Fibroblast of villous mesenchyme (primary cell): ENCODE data around the gene VPS72. TPM values are rescaled to one million over a fixed set of nuclear protein-coding genes. Genes with fewer than 3 reads are reported as not detected.

Source experiments
- DNase-seq: peaks from one replicate; pipeline ENCODE4 v3.0.0-alpha.2; 2010; ENCODE audit warnings: low read depth
- H3K4me3 ChIP-seq: 2 replicates; pipeline ENCODE4 v1.5.1; 2011; ENCODE audit warnings: low read depth, mild to moderate bottlenecking, low read length
- total RNA-seq: library from RNA; depleted of rRNA; stranded (reverse); fragments of >200 nt; gene quantifications from 2 replicates; pipeline ENCODE4 v1.2.3, GENCODE V29; 2012
- TF ChIP-seq, protein P1 (sequence below): IDR thresholded peaks from 2 replicates; pipeline ENCODE4 v1.5.1; 2012; ENCODE audit warnings: low read depth, mild to moderate bottlenecking, low read length; ENCODE audit not compliant: insufficient read depth

VPS72 gene
- total RNA-seq, 1 donor = 44.0 TPM

DNA sequence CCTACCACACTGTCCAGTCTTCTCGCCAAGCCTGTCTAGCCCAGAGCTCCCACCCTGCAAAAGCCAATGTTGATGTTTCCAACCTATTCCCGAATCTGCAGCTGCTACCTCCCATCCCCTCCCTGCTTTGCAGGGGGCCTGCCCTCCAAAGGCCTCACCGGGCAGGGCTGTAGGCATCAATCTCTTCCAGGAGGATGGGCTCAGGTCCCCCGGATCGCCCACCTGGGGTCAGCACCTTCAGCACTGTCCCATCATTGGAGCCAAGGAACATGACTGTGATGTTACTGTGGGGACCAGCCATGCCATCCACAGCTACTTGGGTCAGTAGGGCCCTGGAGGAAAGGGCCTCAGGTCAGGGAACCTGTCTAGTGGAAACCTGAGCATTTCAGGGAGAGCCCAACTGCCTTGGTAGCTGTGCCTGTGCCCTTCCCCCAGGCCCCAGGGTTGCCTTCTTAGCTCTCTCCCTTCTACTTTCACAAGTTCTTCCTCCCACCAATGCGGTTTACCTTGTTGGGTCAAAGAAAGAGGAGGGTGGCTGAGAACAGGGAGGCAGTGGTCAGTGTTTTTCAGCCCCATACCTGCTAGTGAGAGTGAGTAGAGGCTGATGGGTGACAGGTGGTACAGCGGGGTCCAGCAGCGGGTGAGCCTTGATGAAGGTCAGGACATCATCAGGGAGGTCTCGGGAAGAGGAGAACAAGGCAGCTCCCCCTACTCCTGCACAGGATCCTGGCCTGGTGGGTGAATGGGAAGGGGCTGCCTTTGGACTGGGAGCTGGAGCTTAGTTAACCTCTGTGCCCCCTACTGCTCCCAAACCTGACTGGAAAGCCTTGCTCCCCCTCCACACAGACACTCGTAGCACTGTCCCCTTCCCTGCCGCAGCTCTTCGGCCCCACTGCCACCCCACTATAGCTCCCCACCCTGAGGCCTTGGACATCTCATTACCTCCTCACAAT lies 54.3 kb downstream of the VPS72 start:
- TF ChIP-seq, protein P1, sequence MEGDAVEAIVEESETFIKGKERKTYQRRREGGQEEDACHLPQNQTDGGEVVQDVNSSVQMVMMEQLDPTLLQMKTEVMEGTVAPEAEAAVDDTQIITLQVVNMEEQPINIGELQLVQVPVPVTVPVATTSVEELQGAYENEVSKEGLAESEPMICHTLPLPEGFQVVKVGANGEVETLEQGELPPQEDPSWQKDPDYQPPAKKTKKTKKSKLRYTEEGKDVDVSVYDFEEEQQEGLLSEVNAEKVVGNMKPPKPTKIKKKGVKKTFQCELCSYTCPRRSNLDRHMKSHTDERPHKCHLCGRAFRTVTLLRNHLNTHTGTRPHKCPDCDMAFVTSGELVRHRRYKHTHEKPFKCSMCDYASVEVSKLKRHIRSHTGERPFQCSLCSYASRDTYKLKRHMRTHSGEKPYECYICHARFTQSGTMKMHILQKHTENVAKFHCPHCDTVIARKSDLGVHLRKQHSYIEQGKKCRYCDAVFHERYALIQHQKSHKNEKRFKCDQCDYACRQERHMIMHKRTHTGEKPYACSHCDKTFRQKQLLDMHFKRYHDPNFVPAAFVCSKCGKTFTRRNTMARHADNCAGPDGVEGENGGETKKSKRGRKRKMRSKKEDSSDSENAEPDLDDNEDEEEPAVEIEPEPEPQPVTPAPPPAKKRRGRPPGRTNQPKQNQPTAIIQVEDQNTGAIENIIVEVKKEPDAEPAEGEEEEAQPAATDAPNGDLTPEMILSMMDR = no peak
- H3K4me3 ChIP-seq = no peak overlapping the region
- no peak for DNase-seq

DNA sequence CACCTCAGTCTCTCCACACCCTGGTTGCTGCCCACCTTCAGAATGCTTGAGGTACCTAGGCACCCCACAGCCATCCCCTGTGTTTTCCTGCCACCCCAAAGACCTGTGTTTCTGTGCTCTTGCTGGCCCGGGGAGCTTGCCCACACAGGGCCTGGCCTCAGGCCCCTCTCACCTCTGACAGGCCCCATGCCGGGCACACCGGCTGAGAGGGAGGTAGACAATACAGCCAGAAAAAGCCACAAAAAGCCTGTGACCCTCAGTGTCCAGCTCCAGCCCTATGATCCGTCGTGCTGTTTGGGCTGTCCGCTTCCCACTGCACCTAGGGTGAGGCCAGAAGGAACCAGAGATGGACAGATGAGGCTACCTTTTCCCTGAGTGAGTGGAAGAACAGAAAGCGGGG lies 55.0 kb downstream of the VPS72 start:
- H3K4me3 ChIP-seq = no peak overlapping the region
- TF ChIP-seq, protein P1 = no peak
- no peak for DNase-seq

DNA sequence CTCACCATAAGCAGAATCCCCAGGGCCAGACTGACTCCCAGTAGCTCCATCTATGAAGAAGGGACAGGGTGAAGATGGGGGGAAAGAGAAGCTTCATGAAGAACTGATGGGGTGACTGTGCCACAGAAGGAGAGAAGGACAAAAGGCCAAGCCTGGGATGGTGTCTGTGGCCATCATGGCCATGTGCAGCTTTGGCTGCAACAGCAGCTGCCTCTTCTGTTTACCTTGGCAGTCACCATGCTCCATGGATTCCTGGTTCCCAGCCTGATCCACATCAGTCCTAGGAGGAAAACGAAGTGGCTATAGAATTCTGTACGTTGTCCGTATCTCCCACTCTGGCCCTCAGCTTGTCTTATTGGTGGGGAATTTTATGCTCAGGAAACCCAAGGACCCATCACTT lies 55.6 kb downstream of the VPS72 start:
- H3K4me3 ChIP-seq = no peak overlapping the region
- TF ChIP-seq, protein P1 = no peak
- no peak for DNase-seq

DNA sequence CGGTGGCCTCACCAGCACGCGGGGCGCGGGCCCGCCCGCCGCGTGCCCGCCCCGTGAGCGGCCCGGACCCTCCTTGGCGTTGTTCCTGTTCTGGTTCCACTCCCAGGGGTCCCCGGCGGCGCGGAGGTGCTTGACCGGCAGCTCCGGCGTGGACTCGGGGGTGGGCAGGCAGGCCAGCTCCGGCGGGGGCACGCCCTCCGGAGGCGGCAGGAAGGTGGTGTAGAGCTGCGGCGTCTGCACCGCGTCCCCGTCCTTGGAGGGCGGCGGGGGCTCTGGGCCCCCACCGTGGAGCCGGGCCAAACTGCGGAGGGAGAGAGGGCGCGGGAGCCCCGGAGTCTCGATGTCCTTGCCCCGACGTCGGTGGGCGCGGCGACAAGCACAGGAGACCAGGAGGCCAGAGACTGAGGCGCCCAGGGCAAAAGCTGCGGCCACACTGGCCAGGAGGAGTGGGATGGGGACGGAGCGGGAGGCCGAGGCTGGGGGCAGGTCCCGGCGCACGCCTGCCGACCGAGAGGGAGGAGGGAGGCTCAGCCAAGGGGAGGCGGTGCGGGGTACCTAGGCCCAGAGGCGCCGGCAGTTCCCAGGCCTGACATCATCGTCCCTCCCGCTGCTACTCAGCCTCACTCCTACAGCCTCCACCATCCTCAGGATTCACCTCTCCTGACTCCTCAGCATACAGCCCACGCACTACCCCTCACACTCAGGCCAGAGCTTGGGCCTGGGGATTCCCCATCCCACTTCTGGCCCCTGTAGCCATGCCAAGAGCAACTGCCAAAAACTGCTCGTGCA lies 56.8 kb downstream of the VPS72 start:
- TF ChIP-seq, protein P1 = no peak
- no peak for DNase-seq
- no peak overlapping the region for H3K4me3 ChIP-seq

DNA sequence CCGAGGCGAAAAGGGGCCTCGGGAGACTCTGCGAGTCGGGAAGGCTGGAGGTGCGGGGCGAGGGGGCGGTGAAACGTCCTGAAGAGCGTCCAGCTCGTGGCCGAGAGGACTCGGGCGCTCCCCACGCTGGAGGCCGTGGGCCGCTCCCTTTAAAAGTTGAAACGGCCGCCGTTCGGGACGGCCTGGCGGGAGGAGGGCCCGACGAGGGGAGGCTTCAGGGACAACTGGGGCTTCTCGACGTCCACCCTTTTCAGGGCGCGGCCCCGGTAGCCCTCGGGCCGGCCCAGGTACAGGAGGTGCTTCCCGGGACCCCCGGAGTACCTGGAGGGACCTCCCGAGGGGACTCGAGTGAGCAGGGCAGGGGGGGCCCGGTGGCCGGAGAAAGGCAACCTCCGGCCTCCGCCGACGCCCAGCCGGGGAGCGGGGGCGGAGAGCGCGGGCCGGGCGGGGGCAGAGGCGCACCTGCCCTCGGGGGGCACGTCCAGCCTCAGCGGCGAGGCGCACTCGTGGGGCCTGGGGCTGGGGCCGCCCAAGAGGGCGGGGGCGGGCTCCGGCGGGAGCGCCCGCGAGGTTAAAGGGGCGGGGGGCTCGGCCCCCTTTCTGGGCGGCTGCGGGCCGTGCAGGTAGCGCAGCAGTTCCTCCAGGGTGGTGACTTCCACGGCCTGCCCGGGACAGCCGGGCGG lies 57.5 kb downstream of the VPS72 start:
- H3K4me3 ChIP-seq = no peak overlapping the region
- no peak for DNase-seq
- TF ChIP-seq, protein P1 = no peak

DNA sequence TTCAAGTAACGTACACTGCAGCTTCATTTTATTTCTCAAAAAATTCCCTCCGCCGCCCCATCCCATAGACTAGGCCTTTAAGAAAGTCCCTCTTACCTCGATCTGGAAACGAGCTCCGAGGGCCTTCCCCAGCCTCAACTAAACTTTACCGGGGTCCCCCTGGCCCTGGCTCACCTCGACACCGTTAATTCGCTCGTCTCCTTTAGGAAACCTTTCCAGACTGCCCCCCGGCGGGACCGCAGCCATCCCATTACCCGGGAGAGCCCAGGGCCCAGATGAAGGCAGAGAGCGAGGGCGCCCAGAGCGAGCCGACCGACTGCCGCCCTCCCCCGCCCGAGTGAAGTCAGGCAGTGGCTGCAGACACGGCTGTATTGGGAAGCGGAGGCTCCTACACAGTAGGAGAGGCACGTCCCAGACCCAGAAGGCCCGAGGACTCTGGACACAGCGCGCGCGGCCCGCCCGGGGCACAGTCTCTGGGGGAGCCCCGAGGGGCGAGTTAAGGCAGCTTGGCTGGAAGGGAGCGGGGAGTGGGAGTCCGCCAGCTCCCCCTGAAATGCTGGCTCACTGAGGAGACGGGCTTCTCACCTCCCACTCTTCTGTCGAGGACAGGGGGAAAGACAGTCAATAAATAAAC lies 58.2 kb downstream of the VPS72 start:
- H3K4me3 ChIP-seq = peak overlapping the region; percentile 52
- TF ChIP-seq, protein P1 = no peak
- DNase-seq = peak; percentile 31
